NCI-H187 treated with DMSO at 0.1 percent for 48 hours (cell line): ENCODE measurements around the gene CLCN5.

Source experiments
- DNase-seq: peaks from one replicate; lab custom pipeline; 2025; lab: John Stamatoyannopoulos, UW

The CLCN5 gene

GRCh38 chrX:49922291-49923241 lies at the start of gene CLCN5:
CLCN5 (plus strand) TSS chrX:49922596; CDS start chrX:49925299, 2,703 bp downstream.
- peak; percentile 42 for DNase-seq

DNA sequence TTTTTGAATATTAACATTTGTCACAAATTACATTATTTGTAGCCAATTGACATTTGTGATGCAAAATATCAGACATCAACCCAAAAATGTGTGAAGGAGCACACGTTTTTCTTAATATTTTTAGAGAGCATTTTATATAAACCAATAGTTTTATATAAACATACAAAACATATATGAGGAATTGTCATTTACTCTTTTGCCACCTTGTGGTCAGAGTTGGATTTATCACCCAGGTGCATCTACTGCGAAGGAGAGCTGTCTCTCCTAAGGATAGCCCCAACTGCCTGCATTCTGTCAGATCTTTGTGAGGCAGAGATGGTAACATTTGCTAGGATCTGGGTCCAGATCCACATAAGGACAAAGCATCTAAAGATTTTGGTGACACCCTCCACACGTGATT lies 45.6 kb upstream of the CLCN5 start:
- DNase-seq: no peak

DNA sequence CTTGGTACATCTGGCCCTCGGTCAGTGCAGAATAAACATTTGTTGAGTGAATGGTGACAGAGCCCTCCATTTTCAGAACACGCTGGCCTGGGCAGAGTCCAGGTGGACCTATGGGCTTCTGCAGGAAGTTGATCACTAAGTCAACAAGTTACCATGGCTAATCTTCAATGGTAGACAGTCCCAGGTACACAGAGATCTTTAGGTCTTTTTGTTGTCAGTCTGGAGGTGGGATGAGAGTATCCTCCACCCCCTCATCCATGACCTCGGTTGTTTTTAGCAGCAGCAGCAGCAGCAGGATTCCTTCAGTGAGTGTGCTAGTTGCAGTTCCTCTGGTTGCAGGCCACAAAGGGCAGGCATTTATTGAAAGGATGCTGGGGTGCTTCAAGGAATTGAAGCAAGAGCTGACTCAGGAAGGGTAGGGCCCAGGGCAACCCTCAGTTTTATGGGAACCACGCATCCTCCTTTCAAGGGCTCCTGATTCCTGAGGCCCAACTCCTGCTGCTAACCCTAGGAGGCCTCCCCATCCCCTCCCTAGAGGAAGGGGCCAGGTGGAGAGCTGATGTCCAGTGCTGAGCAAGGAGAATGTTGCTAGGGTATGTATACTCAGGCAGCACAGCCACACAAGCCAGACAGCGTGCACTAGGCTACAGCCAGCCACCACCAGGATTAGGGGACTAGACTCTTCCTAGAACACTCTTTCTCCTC lies 44.8 kb upstream of the CLCN5 start:
- no peak for DNase-seq

GRCh38 chrX:49878128-49878833 lies 44.1 kb upstream of the CLCN5 start:
- no peak for DNase-seq

- no peak for DNase-seq
Measured at GRCh38 chrX:49878834-49879655, 43.4 kb upstream of the CLCN5 start, which contains the start of gene USP27X. USP27X (plus strand) TSS chrX:49879484; CDS start chrX:49880308, 824 bp downstream.

DNA sequence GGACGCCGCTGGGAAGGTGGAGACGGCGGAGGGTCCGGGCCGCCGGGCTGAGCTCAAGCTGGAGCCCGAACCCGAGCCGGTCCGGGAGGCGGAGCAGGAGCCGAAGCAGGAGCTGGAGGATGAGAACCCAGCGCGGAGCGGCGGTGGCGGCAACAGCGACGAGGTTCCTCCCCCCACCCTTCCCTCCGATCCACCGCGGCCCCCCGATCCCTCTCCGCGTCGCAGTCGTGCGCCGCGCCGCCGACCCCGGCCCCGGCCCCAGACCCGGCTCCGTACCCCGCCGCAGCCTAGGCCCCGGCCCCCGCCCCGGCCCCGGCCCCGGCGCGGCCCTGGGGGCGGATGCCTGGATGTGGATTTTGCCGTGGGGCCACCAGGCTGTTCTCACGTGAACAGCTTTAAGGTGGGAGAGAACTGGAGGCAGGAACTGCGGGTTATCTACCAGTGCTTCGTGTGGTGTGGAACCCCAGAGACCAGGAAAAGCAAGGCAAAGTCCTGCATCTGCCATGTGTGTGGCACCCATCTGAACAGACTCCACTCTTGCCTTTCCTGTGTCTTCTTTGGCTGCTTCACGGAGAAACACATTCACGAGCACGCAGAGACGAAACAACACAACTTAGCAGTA lies 42.6 kb upstream of the CLCN5 start:
- no peak for DNase-seq

DNA sequence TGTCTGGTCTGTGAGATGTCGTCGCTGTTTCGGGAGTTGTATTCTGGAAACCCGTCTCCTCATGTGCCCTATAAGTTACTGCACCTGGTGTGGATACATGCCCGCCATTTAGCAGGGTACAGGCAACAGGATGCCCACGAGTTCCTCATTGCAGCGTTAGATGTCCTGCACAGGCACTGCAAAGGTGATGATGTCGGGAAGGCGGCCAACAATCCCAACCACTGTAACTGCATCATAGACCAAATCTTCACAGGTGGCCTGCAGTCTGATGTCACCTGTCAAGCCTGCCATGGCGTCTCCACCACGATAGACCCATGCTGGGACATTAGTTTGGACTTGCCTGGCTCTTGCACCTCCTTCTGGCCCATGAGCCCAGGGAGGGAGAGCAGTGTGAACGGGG lies 41.7 kb upstream of the CLCN5 start:
- DNase-seq: no peak

DNA sequence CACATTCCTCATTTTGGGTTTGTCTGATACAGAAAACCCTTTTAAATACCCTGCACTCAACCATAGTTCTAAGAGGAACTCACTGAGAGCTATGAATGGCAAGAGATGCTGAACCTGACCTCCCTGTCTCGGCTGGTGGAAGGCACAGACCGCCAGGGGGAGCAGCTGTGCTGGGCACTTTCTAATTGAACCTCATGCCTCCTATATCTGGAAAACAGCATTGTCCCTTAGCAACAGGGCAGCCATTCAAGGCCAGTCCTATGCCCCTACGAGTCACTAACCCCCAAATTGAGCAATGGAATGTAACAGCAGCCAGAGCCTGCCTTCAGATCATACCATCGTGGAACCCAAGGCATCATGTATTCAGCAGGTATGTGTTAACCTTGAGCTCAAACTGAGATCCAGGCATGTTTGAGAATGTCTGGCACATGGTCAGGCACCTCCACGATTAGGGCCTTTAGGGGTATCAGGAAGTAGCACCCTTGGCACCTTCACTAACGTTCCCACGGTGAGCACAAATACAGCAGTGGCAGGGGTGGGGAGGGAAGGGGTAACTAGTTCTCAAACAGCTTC lies 38.0 kb upstream of the CLCN5 start:
- DNase-seq: no peak

DNA sequence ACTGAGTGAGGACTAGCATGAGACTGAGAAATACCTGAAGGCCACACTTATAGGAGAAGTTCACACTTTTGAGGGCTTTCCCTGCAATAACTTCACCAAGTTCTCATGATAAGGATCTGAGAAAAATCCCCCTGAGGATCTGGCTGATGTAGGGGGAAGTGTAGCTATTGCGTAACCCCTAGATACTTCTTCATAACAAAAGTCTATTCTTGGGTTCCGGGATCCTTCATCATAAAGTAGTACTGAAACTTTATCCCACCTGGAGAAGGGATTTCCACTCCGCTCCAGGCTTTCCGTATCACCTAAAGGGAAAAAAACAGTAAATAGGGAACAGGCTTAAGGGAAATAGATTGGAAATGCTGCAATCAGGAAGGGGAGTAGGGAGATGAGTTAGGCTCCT lies 29.9 kb upstream of the CLCN5 start:
- DNase-seq: no peak

DNA sequence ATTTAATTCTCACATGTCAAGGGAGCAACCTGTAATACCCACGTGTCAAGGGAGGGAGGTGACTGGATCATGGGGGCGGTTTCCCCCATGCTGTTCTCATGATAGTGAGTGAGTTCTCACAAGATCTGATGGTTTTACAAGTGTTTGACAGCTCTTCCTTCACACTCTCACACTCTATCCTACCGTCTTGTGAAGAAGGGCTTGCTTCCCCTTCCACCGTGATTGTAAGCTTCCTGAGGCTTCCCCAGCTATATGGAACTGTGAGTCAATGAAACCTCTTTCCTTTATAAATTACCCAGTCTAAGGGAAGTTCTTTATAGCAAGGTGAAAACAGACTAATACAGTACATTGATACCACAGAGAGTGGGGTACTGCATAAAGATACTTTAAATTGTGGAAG lies 25.4 kb upstream of the CLCN5 start:
- DNase-seq: no peak

DNA sequence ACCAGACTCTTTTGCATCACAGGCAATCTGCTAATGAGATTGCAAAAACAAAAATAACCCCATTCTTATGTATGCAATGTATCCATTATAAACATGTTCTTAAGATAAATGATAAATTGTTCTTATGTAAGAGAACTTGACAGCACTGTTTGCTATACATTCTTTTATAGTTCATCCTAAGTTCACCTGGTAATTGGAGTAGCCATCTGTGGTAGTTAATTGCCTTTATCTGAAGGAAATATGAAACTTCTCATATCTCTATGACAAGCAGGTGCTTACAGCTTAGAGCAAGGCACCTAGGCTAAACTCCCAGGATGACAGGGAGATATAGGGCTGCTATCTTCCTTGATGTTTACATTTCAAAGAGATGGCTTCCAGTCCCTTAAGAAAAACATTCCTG lies 21.3 kb upstream of the CLCN5 start:
- DNase-seq: no peak

DNA sequence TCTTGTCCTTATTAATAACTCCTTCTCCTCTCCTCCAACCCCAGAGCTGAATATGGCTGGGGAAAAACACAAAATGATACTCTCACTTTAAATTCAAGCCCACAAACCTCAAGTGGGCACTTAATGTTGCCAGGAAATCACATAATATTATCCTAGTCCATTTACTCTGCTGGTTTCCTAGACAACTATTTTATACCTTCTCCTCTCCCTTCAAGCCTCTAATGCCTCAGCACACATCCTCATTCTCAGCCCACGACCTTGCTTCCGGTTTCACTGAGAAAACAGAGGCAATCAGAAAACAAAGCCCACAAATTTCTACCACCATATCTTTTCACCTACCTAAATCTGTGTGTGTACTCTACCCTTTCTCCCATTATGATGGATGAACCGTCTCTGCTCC lies 12.1 kb upstream of the CLCN5 start:
- peak; percentile 51 for DNase-seq

DNA sequence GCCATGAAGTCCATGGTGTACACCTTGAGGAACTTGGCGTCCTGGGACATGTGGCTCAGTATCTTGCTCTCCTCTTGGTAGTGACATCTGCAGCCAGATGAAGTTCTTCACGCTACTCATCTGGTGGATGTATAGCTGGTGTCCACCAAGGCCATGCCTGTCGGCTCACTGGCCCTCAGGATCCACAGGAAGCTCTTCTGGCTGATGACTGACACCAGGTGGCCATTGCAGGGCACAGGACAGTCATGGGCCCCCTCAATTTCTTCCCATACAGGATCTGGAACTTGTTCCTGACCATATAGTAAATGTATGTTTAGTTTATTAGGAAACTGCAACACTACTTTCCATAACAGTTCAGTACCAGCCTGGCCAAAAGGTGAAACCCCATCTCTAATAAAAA lies 10.3 kb upstream of the CLCN5 start:
- DNase-seq: no peak

DNA sequence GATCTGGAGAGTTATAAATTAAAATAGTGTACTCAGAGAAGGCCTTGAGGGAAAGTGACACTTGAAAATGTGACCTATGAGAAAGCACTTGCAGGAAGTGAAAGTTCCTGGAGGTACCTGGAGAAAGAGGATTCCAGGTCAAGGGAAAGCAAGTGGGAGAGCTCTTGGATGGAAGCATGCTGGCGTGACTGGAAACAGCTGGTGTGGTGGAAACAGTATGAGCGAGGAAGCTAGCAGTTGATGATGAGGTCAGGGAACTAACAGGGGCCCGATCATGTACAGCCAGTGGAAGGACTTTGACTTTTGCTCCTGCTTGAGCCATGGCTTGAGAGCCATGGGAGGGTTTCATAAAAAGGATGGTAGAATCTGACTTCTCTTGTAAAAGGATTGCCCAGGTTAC lies 9.5 kb upstream of the CLCN5 start:
- DNase-seq: no peak

- no peak for DNase-seq
Measured at GRCh38 chrX:49915361-49916222, 6.8 kb upstream of the CLCN5 start.

- DNase-seq: no peak
Measured at GRCh38 chrX:49919617-49920016, 2.8 kb upstream of the CLCN5 start.

- no peak for DNase-seq
Measured at GRCh38 chrX:49921109-49921508, 1.3 kb upstream of the CLCN5 start.

- no peak for DNase-seq
Measured at GRCh38 chrX:49925176-49925575, 2.8 kb downstream of the CLCN5 start.

DNA sequence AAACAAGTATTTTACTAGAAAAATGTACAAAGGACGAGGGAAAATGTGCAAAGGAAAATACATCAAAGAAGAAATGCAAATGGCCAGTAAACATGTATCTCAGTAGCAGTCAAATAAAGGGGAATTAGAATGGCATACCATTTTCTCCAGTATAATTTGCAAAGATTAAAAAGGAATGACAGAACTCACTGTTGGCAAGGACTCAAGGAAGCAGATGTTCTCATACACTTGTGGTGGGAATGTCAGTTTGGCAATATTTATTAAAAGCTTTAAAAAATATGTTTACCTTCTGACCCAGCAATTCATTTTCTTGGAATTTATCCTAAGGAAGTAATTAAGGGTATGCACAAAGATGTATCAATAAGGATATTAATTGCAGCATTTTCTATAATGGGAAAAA lies 7.6 kb downstream of the CLCN5 start:
- no peak for DNase-seq

DNA sequence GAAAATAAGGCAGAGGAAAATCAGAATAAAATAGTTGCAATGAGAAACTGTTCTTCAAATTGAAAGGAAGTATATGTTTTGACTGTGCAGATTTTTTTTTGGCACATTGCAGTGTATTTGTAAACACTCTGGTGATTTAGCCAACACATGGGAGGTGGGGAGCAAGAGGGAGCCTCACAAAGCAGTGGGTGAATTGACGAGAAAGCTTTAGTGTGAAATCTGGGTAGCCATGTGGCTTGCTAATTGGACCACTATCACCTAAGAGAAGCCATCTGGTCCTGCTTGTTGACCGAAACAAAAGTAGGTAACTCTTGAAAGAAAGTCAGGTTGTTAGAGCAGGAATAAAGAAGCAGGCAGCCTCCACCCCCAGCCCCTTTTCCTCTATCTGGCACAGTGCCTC lies 10.4 kb downstream of the CLCN5 start:
- no peak for DNase-seq
